ENCODE measurements around the gene WAPL. TPM values are rescaled to one million over a fixed set of nuclear protein-coding genes. Genes with fewer than 3 reads are reported as not detected.
"Not testable (repeated sequence)": the region's sequence is repeated elsewhere in the genome, so short reads cannot be mapped to it uniquely, and the experiment has no call there.

WAPL gene
- total RNA-seq, 6 experiments from 2014 or later = 30.7 to 37.1 (median 33.6) TPM

- no peak for TF ChIP-seq CTCF (IDR thresholded peaks at IDR 0.05)
These were observed 17.0 kb upstream of the WAPL start for GRCh38 chr10:86538547-86538946.

GRCh38 chr10:86538040-86538439 lies 16.4 kb upstream of the WAPL start:
- DNase-seq; H3K27ac Mint-ChIP-seq; H3K4me1 Mint-ChIP-seq (ENCODE audit: low read depth); H3K4me3 Mint-ChIP-seq; H3K36me3 Mint-ChIP-seq (ENCODE audit: low read depth); H3K27me3 Mint-ChIP-seq (ENCODE audit: insufficient read depth); H3K9me3 Mint-ChIP-seq: not testable (repeated sequence)

More at GRCh38 chr10:86538547-86538946, 17.0 kb upstream of the WAPL start:
- no peak overlapping the region for H3K27ac Mint-ChIP-seq
- H3K27me3 Mint-ChIP-seq (ENCODE audit: insufficient read depth) = peaks cover 6% of the 10 kb centered on the region
- H3K9me3 Mint-ChIP-seq = peaks cover 3% of the 10 kb centered on the region; the same call in 1 of the 2 replicates
- peaks cover 4% of the 10 kb centered on the region; the same call in 1 of the 2 replicates for H3K4me1 Mint-ChIP-seq (ENCODE audit: low read depth)
- no peak overlapping the region for H3K4me3 Mint-ChIP-seq
- H3K36me3 Mint-ChIP-seq (ENCODE audit: low read depth) = peaks cover 3% of the 10 kb centered on the region; the same call in 1 of the 2 replicates
- DNase-seq = no peak

- no peak for DNase-seq
- H3K9me3 Mint-ChIP-seq = peaks cover 3% of the 10 kb centered on the region; the same call in 1 of the 2 replicates
- TF ChIP-seq CTCF (IDR thresholded peaks at IDR 0.05) = no peak
- H3K27me3 Mint-ChIP-seq (ENCODE audit: insufficient read depth) = peaks cover 10% of the 10 kb centered on the region
- no peak overlapping the region for H3K27ac Mint-ChIP-seq
- peaks cover 3% of the 10 kb centered on the region; the same call in 1 of the 2 replicates for H3K36me3 Mint-ChIP-seq (ENCODE audit: low read depth)
- H3K4me3 Mint-ChIP-seq = no peak overlapping the region
- peaks cover 4% of the 10 kb centered on the region; the same call in 1 of the 2 replicates for H3K4me1 Mint-ChIP-seq (ENCODE audit: low read depth)
These were observed 14.8 kb upstream of the WAPL start for GRCh38 chr10:86536294-86536861.

GRCh38 chr10:86535132-86535882 lies 13.7 kb upstream of the WAPL start:
- Mint-ChIP-seq H3K36me3 (ENCODE audit: low read depth) (peaks cover 3% of the 10 kb centered on the region; the same call in 1 of the 2 replicates), H3K9me3 (peaks cover 3% of the 10 kb centered on the region; the same call in 1 of the 2 replicates), H3K27ac (no peak overlapping the region), H3K27me3 (ENCODE audit: insufficient read depth) (peaks cover 10% of the 10 kb centered on the region), H3K4me1 (ENCODE audit: low read depth) (peaks cover 4% of the 10 kb centered on the region; the same call in 1 of the 2 replicates), H3K4me3 (no peak overlapping the region; the same call in 1 of the 2 replicates)
- DNase-seq = no peak
- no peak for TF ChIP-seq CTCF (IDR thresholded peaks at IDR 0.05)

- peaks cover 4% of the 10 kb centered on the region; the same call in 1 of the 2 replicates for H3K27me3 Mint-ChIP-seq (ENCODE audit: insufficient read depth)
- no peak overlapping the region for H3K27ac Mint-ChIP-seq
- peaks cover under 1% of the 10 kb centered on the region; the same call in 1 of the 2 replicates for H3K4me1 Mint-ChIP-seq (ENCODE audit: low read depth)
- peaks cover under 1% of the 10 kb centered on the region; the same call in 1 of the 2 replicates for H3K36me3 Mint-ChIP-seq (ENCODE audit: low read depth)
- DNase-seq = no peak
- TF ChIP-seq CTCF (IDR thresholded peaks at IDR 0.05) = no peak
- peaks cover under 1% of the 10 kb centered on the region; the same call in 1 of the 2 replicates for H3K9me3 Mint-ChIP-seq
- no peak overlapping the region for H3K4me3 Mint-ChIP-seq
These were observed 11.7 kb upstream of the WAPL start for GRCh38 chr10:86533328-86533727.

- not testable (repeated sequence) for H3K27ac Mint-ChIP-seq; H3K27me3 Mint-ChIP-seq (ENCODE audit: insufficient read depth); H3K36me3 Mint-ChIP-seq (ENCODE audit: low read depth); H3K9me3 Mint-ChIP-seq; H3K4me1 Mint-ChIP-seq (ENCODE audit: low read depth); DNase-seq; H3K4me3 Mint-ChIP-seq
These were observed 7.1 kb upstream of the WAPL start for GRCh38 chr10:86528736-86529135.

Measured in HFFc6 (cell line).